ENCODE results near the gene SSH2. TPM values are rescaled to one million over a fixed set of nuclear protein-coding genes. Genes with fewer than 3 reads are reported as not detected.

The SSH2 gene
- total and polyA plus RNA-seq, 9 of the 15 experiments (the other 6 are each of a cell fraction or from before 2014, with no cell fraction given): 3.9 to 16.1 (median 10.2) TPM

- H3K27ac ChIP-seq (ENCODE audit: extremely low read depth, low read depth, low read length): peak overlapping the region; percentile 43; the same call in 1 of the 3 replicates
- no peaks in the 10 kb centered on the region for H3K36me3 ChIP-seq (ENCODE audit: control insufficient read depth, insufficient read depth, low read length)
- no peaks in the 10 kb centered on the region for H3K27me3 ChIP-seq (ENCODE audit: control insufficient read depth in 2 of 2, insufficient read depth in 2 of 2, low read length in 2 of 2)
- H2AFZ ChIP-seq (ENCODE audit: low read depth, low read length): no peak overlapping the region
- CTCF ChIA-PET (ENCODE audit: low intra/inter-chr PET ratio): interaction anchor here (0.6 kb wide), 1 partner anchor 42 kb away, joined by 3 read pairs; no protein-coding TSS in a partner anchor
- no peak overlapping the region for H3K4me3 ChIP-seq
- no peak overlapping the region for H3K9ac ChIP-seq (ENCODE audit: insufficient read depth in 1 of 2, low read depth in 2 of 2, low read length in 2 of 2)
- intact Hi-C loops (cut with micrococcal nuclease): no loop called here
- no TSS peak for BruUV-seq (replicated peaks)
- in situ Hi-C loops (cut with MboI): no loop called here
- H3K9me1 ChIP-seq (ENCODE audit: control insufficient read depth, insufficient read depth, low read length): no peaks in the 10 kb centered on the region
- 12% methylated on average over 3 of the region's 3 CpGs for WGBS (ENCODE audit: insufficient coverage, low coverage, missing lambda C conversion rate)
- FAIRE-seq (no peak), DNase-seq (ENCODE audit: extremely low read depth in 1 of 4, low spot score in 3 of 4) (peak in 2 of 4 experiments; percentile 18 to 50), ATAC-seq (peak; percentile 91)
- POLR2A ChIA-PET: interaction anchor here (0.6 to 1.2 kb wide), 4 partner anchors 13 to 1676 kb away, joined by 3 to 4 read pairs (median 3); no protein-coding TSS in a partner anchor
- H3K79me2 ChIP-seq (ENCODE audit: control insufficient read depth, insufficient read depth, low read length): no peaks in the 10 kb centered on the region
- H3K4me1 ChIP-seq (replicated peaks in 1 of 2; ENCODE audit: control insufficient read depth in 2 of 2, insufficient read depth in 2 of 2, low read length in 2 of 2): peaks cover 4 to 29% of the 10 kb centered on the region in 2 experiments; a peak in 3 of 5 replicates
- H3K9me3 ChIP-seq (replicated peaks; ENCODE audit: control insufficient read depth, insufficient read depth, low read depth, low read length): no peaks in the 10 kb centered on the region
- H4K20me1 ChIP-seq (replicated peaks; ENCODE audit: control insufficient read depth, insufficient read depth, low read length): no peaks in the 10 kb centered on the region
- H3K4me2 ChIP-seq (ENCODE audit: insufficient read depth, low read length): peak overlapping the region; percentile 1; the same call in 1 of the 2 replicates
- TF ChIP-seq TBP (optimal IDR thresholded peaks at IDR 0.05; ENCODE audit: low read depth, low read length) (peak; percentile 80), NELFE (IDR thresholded peaks at IDR 0.05; ENCODE audit: insufficient read depth, insufficient read length) (no peak), ZNF586 (CRISPR knock-in tag; conservative IDR thresholded peaks at IDR 0.05) (no peak), REST (IDR thresholded peaks at IDR 0.05; ENCODE audit: borderline replicate concordance) (peak; percentile 81), REST (CRISPR knock-in tag; IDR thresholded peaks at IDR 0.05; ENCODE audit: low read depth) (no peak), YY1 (IDR thresholded peaks at IDR 0.05; ENCODE audit: borderline replicate concordance in 1 of 3, control insufficient read depth in 1 of 3, extremely low read depth in 1 of 3, insufficient read depth in 3 of 3, insufficient read length in 1 of 3, insufficient replicate concordance in 2 of 3, low read depth in 1 of 3, low read length in 2 of 3) (peak in 1 of 3 experiments; percentile 15), PBX2 (CRISPR knock-in tag; IDR thresholded peaks at IDR 0.05; ENCODE audit: low read depth) (no peak), PBX2 (tag; conservative IDR thresholded peaks at IDR 0.05; ENCODE audit: low read depth) (0 out of 2 replicates have a peak, but pooled peaks have one; percentile 20)
Observed at GRCh38 chr17:29847527-29848400, 82.3 kb downstream of the SSH2 start.
